HG03460 (cell line): ENCODE results near the gene KRCC1.
A peak's percentile ranks its signal among the peaks of the same experiment; 100 is the strongest.
"Not testable (repeated sequence)": the region's sequence is repeated elsewhere in the genome, so short reads cannot be mapped to it uniquely, and the experiment has no call there.

ENCODE experiments used
- ATAC-seq: cut with Tn5 transposase; IDR thresholded peaks from one replicate; pipeline ENCODE4 v1.9.1; 2021; ENCODE audit not compliant: unreplicated experiment

The KRCC1 gene

DNA sequence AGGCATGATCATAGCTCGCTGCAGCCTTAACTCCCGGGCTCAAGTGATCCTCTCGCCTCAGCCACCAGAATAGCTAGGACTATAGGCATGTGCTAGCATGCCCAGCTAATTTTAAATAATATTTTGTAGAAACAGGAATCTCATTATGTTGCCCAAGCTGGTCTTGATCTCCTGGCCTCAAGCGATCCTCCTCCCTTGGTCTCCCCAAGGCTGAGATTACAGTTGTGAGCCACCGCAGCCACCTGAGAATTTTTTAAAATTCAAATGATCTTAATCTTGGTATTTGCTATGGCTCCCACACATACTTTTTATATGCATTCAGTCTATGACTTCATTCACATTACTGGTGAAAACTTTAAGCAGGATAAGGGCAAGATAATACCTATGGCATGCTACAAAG lies 13.1 kb downstream of the KRCC1 start:
- ATAC-seq: no peak

DNA sequence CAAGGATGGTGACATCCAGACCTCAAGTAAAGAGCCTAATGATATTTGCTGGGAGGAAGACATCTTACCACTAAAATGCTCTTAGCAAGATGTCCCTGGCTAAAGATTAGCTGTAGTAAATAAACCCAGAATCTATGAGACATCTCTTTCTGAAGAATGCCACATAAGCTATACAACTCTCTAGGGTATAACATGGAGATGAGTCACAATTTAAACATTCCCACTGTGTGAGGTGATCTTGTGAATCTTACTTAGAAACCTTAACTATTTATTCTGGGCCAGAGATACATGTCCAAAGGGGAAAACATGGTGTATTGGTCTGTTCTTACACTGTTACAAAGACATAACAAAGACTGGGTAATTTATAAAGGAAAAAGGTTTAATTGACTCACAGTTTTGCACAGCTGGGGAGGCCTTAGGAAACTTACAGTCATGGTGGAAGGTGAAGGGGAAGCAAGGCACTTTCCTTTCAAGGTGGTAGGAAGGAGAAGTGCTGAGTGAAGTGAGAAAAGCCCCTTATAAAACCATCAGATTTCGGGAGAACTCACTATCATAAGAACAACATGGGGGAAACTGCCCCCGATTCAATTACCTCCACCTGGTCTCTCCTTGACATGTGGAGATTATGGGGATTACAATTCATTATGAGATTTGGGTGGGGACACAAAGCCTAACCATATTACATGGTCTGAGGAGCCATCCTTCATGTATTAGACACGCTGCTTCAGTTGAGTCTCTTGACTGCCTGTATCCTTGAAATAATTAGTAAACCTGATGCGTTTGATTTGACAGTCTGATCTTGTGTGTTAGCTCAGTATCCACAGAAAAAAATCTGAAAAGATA lies 17.1 kb downstream of the KRCC1 start:
- no peak for ATAC-seq

DNA sequence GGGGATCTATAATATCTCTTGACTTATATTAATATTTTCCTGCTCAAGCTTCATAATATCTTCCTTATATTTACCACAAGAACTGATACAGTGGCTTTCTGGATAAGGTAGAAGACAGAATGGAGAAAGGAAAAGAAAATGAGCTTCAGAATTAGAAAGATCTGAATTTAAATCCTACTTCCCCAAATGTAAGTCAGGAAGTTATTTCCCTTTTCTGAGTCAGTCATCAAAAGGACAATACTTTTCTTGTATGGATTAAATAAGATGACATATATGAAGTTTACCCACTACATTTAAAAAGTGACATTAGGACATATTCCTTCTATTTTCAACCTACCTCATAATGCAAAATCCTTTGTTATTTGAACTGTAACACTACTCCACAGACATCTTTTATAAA lies 19.0 kb downstream of the KRCC1 start:
- no peak for ATAC-seq

DNA sequence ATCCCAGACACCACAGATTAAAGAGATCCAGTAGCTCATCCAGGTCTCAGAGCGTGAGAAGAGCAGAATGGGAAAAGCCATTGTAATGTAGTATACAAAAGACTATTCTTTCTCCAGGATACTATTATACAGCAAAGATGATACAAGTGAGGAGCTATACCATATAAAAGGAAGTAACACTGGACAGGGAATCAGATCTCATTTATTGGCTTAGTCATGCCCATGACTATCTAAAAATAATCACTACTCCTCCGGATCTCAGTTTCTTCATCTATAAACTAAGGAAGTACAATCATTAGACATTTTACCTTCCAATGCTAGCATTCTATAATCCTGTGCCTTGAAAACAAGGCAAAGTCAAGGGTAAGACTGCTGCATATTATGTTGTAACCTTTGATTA lies 19.4 kb downstream of the KRCC1 start:
- no peak for ATAC-seq

DNA sequence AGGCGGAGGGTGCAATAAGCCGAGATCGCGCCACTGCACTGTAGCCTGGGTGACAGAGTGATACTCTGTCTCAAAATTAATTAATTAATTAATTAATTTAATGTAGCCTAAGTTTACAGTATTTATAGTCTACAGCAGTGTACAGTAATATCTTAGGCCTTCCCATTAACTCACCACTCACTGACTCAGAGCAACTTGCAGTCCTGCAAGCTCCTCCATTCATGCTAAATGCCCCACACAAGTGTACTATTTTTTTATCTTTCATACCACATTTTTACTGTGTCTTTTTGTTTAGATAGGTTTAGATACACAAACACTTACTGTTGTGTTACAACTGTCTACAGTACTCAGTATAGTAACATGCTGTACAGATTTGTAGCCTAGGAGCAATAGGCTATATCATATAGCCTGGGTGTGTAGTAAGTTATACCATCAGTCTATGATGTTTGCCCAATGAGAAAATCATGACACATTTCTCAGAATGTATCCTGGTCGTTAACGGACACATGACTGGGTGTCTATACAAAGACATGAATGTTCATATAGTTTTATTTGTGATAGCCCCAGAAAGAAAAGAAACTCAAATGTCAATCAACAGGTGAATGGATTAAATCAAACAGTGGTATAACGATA lies 23.4 kb downstream of the KRCC1 start:
- ATAC-seq: no peak

DNA sequence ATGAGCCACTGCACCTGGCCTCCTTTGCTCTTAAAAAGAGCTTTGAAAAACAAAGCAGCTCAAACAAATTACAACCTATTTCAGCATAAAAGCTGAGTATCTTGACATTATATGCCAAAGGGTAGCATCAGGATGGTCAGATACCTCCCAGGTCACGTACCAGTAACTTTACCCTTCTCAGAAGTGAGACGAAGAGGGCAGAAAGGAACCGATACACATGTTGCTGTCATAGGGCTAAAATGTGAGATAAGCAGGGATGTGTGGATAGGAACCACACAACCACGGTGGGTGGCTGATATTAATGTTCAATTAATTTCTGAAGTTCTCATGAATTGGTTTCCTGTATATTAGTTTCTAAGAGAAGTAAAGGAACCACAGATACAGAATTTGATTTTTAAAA lies 26.7 kb downstream of the KRCC1 start:
- no peak for ATAC-seq

DNA sequence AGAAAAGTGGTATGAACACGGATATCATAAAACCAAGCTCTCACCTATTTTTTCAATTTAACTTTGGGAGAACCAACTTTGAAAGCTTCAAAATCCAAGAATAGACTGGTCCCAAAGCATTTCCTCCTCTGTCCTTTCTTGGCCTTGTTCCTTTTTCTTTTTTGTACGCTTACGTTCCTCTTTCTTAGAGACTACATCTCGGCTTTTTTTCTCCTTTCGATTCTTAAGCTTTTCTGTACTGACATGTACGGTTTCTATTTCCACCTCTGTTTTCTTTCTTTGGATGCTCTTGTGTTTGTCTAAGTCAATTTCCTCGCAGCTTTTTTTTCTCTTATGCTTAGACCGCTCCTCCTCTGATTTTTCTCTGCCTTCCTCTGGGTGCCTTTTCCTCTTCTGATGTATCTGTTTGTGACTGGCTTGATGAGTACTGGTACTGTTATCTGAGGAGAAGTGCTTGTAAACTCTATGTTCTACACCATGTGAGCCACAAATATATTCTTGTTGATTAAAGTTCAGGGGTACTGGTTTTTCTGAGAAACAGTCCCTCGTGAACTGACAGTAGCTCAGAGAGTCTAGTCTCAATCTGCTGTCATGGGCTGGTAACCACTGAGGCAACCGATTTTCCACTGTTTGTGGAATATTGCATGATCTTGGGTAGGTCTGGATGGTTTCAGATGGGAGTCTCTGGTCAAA lies 27.7 kb downstream of the KRCC1 start:
- ATAC-seq: peak; percentile 47

DNA sequence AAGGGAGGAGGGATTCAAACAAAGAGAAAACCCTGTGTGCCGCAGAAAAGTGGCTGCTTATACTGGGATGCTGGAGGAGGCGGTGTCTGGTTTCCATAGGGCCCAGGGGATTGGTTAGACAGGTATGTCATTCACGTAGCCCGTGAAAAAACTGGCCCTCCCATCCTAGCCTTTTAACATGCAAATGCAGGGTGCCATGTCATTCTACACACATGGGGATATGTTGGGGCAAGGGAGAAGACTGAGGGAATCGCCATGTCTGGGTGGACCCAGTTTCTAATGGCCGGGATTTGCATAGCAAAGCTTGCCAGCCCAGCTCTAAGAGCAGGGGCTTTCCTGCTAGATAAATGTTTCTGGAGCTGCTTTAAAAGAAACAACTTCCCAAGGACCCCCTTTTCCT lies 31.1 kb downstream of the KRCC1 start:
- ATAC-seq: no peak

DNA sequence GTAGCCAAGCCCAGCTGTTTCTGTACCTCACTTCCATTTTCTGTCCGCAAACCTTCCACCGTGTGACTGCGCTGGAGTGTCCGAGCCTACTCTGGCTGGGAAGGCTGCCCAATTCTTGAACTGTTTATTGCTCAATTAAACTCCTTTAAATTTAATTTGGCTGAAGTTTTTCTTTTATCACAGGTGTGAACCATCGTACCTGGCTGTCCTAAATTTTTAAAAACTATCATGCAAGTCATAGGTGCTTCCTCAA lies 33.0 kb downstream of the KRCC1 start:
- no peak for ATAC-seq

DNA sequence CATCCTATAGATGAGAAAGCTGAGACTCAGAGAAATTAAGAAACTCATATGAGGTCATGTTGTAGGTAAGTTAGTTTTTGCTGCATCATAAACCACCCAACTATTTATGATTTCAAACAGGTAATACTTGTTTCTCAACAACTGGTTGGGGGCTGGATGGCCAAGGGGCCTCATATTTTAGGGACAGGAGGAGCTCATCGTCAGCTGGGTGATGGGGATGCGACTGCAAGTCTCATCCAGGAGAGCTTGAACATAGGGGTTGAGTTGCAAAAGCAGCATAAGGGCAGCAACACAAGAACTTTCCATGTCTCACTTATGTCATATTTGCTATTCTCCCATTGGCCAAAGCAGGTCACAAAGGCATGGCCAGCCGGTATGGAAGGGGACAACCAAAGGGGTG lies 35.6 kb downstream of the KRCC1 start:
- ATAC-seq: no peak

DNA sequence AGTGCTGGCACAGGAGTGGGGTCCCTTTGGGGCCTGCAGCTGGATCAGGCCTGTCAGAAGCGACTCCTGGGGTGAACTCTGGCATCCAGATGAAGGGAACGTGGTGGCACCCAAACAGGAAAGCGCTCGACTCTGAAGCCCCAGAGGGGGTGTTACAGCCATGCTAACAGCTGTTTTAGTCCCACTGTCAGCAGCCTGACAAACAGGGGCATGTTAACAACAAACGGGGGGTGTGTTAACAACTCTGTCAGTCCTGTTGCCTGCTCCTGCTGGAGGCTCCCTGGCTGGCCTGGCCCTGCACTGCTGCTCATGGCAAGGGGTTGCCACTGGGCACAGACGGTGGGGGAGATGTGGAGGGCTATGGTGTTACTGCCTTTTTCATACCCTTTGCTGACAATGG lies 36.7 kb downstream of the KRCC1 start:
- no peak for ATAC-seq

DNA sequence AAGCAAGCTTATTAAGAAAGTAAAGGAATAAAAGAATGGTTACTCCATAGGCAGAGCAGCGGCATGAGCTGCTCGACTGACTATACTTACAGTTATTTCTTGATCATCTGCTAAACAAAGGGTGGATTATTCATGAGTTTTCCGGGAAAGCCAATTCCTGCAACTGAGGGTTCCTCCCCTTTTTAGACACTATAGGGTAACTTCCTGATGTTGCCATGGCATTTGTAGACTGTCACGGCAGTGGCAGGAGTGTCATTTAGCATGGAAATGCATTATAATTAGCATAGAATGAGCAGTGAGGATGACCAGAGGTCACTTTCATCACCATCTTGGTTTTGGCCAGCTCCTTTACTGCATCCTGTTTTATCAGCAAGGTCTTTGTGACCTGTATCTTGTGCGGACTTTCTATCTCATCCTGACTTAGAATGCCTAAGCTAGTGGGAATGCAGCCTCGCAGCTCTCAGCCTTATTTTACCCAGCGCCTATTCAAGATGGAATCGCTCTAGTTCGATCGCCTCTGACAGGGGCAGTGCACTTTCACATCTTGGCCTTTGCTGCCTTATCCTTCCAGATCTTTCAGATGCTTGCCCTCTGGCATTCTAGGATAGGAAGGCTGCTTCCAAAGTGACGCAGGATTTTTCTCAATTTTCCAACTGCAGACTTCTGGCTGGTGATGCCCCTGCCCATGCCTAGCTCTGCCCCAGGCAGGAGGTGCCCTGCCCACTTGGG lies 37.3 kb downstream of the KRCC1 start:
- ATAC-seq: not testable (repeated sequence)

DNA sequence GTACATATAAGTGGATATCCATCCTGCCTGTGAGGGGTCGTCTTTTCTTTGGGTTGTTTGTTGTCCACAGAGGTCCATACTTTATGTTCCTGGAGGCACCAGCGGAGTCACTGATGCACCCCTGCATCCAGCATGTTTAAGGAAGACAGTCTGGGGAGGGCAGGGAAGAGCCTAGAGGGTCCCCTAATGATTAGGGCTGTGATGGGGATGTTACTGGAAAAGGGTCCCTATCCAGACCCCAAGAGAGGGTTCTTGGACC lies 37.9 kb downstream of the KRCC1 start:
- ATAC-seq: not testable (repeated sequence)

DNA sequence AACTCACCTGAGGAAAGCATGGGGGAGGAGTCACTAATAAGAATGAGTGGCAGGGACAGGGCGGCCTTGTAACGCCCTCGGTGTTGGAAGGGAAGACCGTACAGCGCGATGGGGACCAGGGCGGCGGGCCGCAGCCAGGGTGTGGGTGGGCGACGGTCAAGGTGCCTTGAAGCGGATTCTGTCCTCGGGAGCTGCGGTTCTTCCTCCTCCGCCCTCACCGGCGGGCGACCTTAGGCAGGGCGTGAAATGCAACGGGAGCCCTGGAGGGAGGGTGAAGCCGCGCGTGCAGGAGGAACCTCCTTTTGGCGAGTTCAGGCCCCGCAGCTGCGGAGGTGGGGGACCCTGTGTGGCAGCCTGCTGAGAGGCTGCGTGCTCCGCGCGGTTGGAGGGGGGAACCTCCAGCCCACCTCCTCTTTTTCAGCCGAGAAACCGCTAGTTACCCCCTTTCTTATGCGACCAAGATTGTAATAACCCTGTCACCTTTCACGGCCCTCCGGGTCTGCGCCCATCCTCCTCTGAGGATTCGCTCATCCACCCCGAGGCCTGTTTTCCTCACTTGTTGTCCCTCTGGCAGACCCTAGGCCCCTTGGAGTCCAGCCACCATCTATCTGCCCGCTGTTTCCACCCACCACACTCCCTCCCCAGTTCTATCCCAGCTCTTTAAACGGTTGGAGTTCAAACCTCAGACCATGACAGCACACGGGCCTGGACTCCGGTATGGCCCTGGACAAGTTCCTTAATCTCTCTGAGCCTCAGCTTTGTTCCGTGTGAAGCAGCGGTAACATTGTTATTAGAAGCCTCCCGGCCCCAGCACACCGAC lies 38.4 kb downstream of the KRCC1 start:
- ATAC-seq: peak; percentile 60

DNA sequence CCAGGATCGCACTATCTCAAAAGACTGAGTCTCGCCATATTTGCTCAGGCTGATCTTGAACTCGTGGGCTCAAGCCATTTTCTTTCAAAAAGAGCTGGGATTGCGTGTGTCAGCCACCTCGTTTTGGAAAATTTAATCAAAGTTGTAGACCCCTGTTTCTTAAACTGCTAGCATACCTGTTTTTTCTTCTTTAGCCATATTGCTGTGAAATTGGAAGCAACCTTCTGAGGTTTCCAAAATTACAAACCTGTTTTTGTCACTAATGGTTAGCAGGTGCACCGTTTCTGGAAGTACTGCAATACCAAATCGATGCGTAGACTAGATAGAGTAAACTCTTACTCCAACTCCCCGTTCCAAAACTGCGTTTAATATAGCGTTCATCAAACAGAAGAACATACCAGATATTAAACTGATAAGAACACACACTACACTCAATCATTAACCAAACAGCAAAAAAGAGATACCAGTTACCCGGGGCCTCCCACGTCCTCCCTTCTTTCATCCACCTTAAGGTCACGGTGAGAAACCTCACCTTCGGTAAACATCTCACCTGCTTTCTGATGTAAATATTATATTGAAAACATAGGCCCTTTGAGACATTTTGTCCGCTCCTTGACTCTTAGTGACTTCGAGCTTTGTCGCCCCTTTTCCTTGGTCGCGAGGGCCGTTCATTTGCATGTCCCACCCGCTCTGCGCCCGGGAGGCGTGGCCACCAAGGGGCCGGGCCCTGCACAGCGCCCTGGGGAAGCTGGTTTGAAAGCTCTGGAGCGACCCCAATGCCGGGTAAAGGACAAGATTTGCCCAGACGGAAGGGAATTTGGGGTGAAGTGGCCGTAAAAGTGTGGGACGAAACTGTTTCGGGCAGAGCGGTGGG lies 39.3 kb downstream of the KRCC1 start, which contains the start of gene RNU2-63P:
Gene RNU2-63P, minus strand, starts transcription at position 462 of the 874 bp plus-strand sequence.
- peak; percentile 83 for ATAC-seq

DNA sequence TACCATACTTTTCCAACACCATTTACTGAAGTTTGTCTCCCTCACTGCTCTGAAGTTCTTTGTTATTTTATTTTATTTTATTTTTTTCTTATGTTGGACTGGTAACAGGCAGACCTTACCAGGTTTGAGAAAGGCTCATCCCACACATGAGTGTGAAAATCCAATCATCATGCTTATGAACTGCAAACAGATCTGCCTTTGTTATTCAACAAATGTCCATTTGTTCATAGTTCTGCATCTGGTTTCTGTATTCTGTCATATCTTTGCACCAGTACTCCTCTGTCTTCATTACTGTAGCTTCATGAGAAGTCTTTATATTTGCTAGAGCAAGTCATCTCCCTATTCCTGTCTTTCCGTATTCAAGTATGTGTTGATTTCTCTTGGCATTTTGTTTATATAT lies 44.6 kb downstream of the KRCC1 start:
- ATAC-seq: no peak

DNA sequence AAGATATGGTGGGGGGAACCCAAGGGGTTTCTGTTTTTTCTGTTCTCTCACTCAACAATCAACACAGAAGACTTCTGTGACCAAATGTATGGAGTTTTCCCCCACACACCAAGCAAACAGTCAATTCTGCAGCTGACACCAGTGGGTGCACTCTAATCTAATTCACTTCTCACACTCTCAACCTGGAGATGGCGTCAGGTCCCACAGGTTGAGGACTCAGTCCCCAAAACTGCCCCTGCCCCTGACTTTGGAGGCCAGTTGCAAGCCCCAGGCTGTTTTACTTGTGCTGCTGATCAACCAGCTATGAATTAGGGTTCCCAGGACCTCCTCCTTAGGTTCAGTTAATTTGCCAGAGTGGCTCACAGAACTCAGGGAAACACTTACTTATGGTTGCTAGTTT lies 45.4 kb downstream of the KRCC1 start:
- no peak for ATAC-seq

DNA sequence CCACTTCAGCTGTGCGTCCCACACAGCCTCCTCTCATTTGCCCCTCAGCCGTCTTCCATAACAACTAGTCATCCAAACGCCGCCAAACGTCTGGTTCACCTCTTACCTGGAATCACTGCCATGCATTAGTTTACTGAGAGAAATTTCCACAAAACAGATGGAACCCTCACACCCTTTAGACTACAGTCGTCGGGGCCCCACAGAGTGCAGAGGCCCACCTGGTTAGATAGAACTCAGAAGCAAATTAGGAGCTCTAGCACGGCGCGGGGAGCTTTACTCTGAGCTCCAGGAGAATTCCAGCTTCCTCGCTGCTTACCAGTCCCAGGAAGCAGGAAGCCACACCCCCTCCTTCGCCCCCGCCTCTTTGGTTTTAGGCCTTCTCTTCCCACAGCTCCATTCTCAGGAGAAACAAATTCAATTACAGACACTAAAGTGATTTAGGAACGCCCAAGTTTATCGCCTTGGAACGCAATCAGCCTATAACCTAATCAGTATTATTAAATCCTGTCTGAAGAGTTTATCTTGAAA lies 48.6 kb downstream of the KRCC1 start:
- ATAC-seq: no peak

DNA sequence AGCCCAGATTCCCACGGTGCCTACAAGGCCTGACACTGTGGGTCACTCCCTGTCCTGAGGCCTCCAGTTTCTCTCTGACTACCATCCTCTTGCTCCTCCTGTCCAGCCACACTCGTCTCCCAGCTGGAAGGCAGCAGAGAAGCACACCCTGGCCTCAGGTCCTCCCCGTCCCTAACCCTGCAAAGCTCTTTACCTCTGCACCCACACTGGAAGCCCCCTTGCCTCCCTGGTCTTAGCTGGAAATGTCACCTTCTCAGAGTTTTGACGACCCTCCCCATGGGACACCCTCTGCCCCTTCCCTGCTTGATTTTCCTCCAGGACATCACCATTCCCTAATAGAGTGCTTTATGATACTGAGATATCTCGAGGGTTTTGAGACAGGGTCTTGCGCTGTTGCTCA lies 49.8 kb downstream of the KRCC1 start:
- no peak for ATAC-seq
